ENCODE measurements around the gene PNMA6E. TPM values are rescaled to one million over a fixed set of nuclear protein-coding genes. Genes with fewer than 3 reads are reported as not detected.

PNMA6E gene
- total RNA-seq: not detected in 2 replicates

DNA sequence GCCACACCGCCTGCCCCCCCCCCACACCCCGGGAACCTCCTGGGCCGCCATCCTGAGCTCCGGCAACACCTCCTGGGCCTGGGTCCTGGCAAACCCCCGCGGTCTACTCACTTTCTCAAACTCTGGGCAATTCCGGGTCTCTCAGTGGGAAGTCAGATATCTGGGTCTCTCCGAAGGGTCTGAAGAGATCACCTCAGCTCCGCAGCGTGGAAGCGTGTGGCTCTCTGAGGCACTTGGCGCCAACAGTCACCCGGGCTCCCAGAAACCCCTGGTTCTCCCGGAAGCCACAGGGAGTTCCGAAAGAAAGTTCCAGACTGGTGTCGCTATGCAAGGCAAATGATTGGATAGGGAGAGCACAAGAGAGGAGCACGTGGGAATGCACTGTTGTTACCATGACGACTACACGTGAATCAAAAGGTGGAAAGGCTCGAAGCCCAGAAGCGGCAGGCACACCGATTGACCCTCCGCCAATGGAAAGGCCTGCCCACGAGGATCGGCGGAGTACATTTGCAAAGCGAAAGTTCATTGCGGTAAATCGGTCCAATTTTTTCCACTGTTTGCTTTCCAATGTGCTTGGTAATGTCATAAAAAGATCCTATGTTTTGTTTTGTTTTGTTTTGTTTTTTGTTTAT is at the start of gene PNMA6E:
Gene PNMA6E, minus strand, starts transcription at position 218 of the 632 bp plus-strand sequence. CDS start 2,501 bp downstream, outside the sequence.

GRCh38 chrX:153445856-153446635 is 44.9 kb upstream of the PNMA6E start, which contains the start of gene TREX2:
Gene TREX2 (minus strand): TSS chrX:153446056. CDS start chrX:153445430, 626 bp downstream.

DNA sequence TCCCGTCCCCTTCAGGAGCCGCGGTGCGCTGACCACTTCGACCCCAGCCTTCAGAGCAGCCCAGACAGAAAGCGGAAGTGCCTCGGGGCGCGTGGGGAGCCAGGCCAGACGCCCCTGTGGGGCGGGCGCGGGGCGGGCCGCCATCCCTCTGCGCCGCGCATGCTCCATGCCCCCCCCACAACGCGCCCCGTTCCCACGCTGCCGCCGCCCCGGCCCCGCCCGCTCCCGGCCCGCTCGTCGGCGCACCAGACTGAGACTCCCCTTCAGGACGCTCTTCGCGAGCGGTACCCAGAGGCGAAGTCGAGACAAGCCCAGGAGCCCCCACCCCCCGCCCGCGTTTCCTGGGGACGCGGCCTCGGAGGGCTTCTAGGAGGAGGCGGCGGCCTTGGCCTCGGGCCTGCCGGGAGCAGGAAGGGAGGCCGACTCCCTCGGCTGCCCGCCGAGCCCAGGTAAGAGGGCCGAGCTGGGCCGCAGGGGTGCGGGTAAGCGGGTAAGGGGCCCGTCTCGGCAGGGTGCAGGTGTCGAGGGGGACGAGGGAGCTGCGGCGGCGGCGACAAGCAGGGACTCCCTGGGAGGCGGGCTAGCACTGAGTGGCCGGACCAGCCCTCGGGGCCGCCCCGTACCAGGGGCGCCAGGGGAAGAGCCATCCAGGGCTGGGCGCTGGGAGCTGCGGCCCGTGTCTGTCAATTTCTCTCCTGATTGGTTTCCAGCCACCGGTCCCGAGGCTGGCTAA is 10.3 kb upstream of the PNMA6E start, which contains the start of gene ZFP92:
Gene ZFP92, plus strand, starts transcription at position 218 of the 733 bp plus-strand sequence. CDS start 6,851 bp downstream, outside the sequence.

Small RNA genes lying within 50 kb of the gene (small RNA-seq; reads per million reads assigned to genes)
- gene AC152007.1: not detected
- not detected for gene RN7SL667P

Other genes starting within 250 kb of the PNMA6E start
- not detected in 2 replicates for gene MAGEA1, start 222.1 kb downstream of the PNMA6E start, total RNA-seq
- gene PNMA6F, start 79.6 kb downstream of the PNMA6E start, total RNA-seq: not detected in 2 replicates
- gene ZNF275, start 67.2 kb downstream of the PNMA6E start, total RNA-seq: 10.2 and 10.7 TPM in 2 replicates
- gene ZFP92, start 10.1 kb upstream of the PNMA6E start, total RNA-seq: 0.13 and 0.22 TPM in 2 replicates
- gene TREX2, start 44.7 kb upstream of the PNMA6E start, total RNA-seq: 0.54 and 1.3 TPM in 2 replicates
- gene HAUS7, start 69.2 kb upstream of the PNMA6E start, total RNA-seq: 11.0 and 13.7 TPM in 2 replicates
- 116 and 154 TPM in 2 replicates for gene BGN, start 93.6 kb upstream of the PNMA6E start, total RNA-seq
- gene ATP2B3, start 116.3 kb upstream of the PNMA6E start, total RNA-seq: under 0.01 and 0.32 TPM in 2 replicates
- gene CCNQ, start 197.8 kb upstream of the PNMA6E start, total RNA-seq: 18.2 and 23.9 TPM in 2 replicates
- gene DUSP9, start 245.9 kb upstream of the PNMA6E start, total RNA-seq: not detected in 2 replicates